SK-N-SH (cell line): Measurements from ENCODE around the gene TPP1. TPM values are rescaled to one million over a fixed set of nuclear protein-coding genes. Genes with fewer than 3 reads are reported as not detected.

Experiments
- CTCF ChIA-PET: fragments of 300-600, 350-600 bp; formaldehyde crosslinking; extraction: SDS; loops from one replicate; lab custom pipeline; 2021; lab: Yijun Ruan, JAX
- POLR2A ChIA-PET: fragments of 350-600 bp; sonication (Branson Sonifier 250); formaldehyde crosslinking; extraction: SDS; loops from one replicate; lab custom pipeline; 2020; ENCODE audit warnings: antibody characterized with exemption, inconsistent platforms; lab: Yijun Ruan, JAX
- DNase-seq: peaks from one replicate; pipeline ENCODE4 v3.0.0; 2012
- H2AFZ ChIP-seq: fragments of 200-600 bp; sonication (generic); 2 replicates; pipeline ENCODE4 v1.8.1; 2016; ENCODE audit warnings: antibody characterized with exemption, mild to moderate bottlenecking, low read depth
- H3F3A ChIP-seq: fragments of 200-600 bp; sonication (generic); replicated peaks from 2 replicates; pipeline ENCODE3; 2016; ENCODE audit warnings: antibody characterized with exemption, mild to moderate bottlenecking; ENCODE audit not compliant: insufficient read depth
- H3K27ac ChIP-seq, 2 experiments: fragments of 200-500 bp in 1 of 2; fragments of 200-600 bp in 1 of 2; sonication (Bioruptor generic) in 1 of 2; sonication (generic), shearing (Covaris generic) in 1 of 2; 2 replicates each; pipeline versions ENCODE4 v1.5.1 to v1.6.1; 2014 to 2016; ENCODE audit warnings: low read depth in 2 of 2, inconsistent platforms in 1 of 2, low read length in 1 of 2, mild to moderate bottlenecking in 1 of 2, mixed read lengths in 1 of 2
- H3K27me3 ChIP-seq: fragments of 200-600 bp; sonication (generic), shearing (Covaris generic); 2 replicates; pipeline ENCODE4 v1.6.1; 2016; ENCODE audit warnings: mixed run types; ENCODE audit not compliant: insufficient read depth
- H3K36me3 ChIP-seq, 2 experiments: fragments of 200-500 bp in 1 of 2; fragments of 200-600 bp in 1 of 2; sonication (Bioruptor generic) in 1 of 2; sonication (generic) in 1 of 2; replicated peaks in 1 of 2; 2 replicates each; pipeline versions ENCODE3 to v1.5.1; 2014 to 2016; ENCODE audit warnings: low read length in 1 of 2, mild to moderate bottlenecking in 1 of 2; ENCODE audit not compliant: insufficient read depth in 2 of 2, control insufficient read depth in 1 of 2
- H3K4me1 ChIP-seq, 2 experiments: fragments of 200-500 bp in 1 of 2; fragments of 200-600 bp in 1 of 2; sonication (Bioruptor generic) in 1 of 2; sonication (generic), shearing (Covaris generic) in 1 of 2; 2 replicates each; pipeline versions ENCODE4 v1.5.1 to v1.6.1; 2014 to 2016; ENCODE audit warnings: low read depth in 1 of 2, low read length in 1 of 2, mixed run types in 1 of 2; ENCODE audit not compliant: insufficient read depth in 2 of 2, control insufficient read depth in 1 of 2
- H3K4me2 ChIP-seq: fragments of 200-600 bp; sonication (generic), shearing (Covaris generic); 2 replicates; pipeline ENCODE4 v1.6.1; 2017; ENCODE audit warnings: mixed run types
- H3K4me3 ChIP-seq, 2 experiments: fragments of 200-500 bp in 1 of 2; fragments of 200-600 bp in 1 of 2; sonication (Bioruptor generic) in 1 of 2; sonication (generic), shearing (Covaris generic) in 1 of 2; 2 replicates each; pipeline versions ENCODE4 v1.5.1 to v1.8.1; 2014 to 2016; ENCODE audit warnings: low read depth in 2 of 2, inconsistent platforms in 1 of 2, low read length in 1 of 2, mild to moderate bottlenecking in 1 of 2, mixed read lengths in 1 of 2, moderate library complexity in 1 of 2
- H3K79me2 ChIP-seq: fragments of 200-600 bp; sonication (generic); 2 replicates; pipeline ENCODE4 v1.8.1; 2017; ENCODE audit warnings: mild to moderate bottlenecking; ENCODE audit not compliant: insufficient read depth
- H3K9ac ChIP-seq: fragments of 200-600 bp; sonication (generic); 2 replicates; pipeline ENCODE4 v1.6.1; 2017; ENCODE audit warnings: mixed run types
- H3K9me2 ChIP-seq: fragments of 200-600 bp; sonication (generic); 2 replicates; pipeline ENCODE4 v1.6.1; 2017; ENCODE audit warnings: mixed run types
- H3K9me3 ChIP-seq: fragments of 200-600 bp; sonication (generic); 2 replicates; pipeline ENCODE4 v1.6.1; 2017; ENCODE audit warnings: mixed run types, mild to moderate bottlenecking, moderate library complexity
- H4K20me1 ChIP-seq: fragments of 200-600 bp; sonication (generic); 2 replicates; pipeline ENCODE4 v1.6.1; 2017; ENCODE audit warnings: mild to moderate bottlenecking, mixed run types; ENCODE audit not compliant: insufficient read depth
- ELF1 ChIP-seq: IDR thresholded peaks from 2 replicates; pipeline ENCODE4 v1.4.0; 2012
- EP300 ChIP-seq, 2 experiments: IDR thresholded peaks; 2 replicates each; pipeline versions ENCODE4 v1.4.0 to v1.6.1; 2012; ENCODE audit warnings: borderline replicate concordance in 1 of 2, low read depth in 1 of 2, low read length in 1 of 2
- FOXJ3 ChIP-seq: sonication (generic); formaldehyde crosslinking; IDR thresholded peaks from 2 replicates; pipeline ENCODE4 v1.5.1; 2020; ENCODE audit warnings: mild to moderate bottlenecking, missing genetic modification reagents
- FOXM1 ChIP-seq: IDR thresholded peaks from 2 replicates; pipeline ENCODE4 v1.4.0; 2012; ENCODE audit warnings: low read depth, mild to moderate bottlenecking
- GATA2 ChIP-seq: sonication (generic); formaldehyde crosslinking; IDR thresholded peaks from 2 replicates; pipeline ENCODE4 v1.5.0; 2020; ENCODE audit warnings: mild to moderate bottlenecking, missing genetic modification reagents
- IRF3 ChIP-seq: fragments of 150-350 bp; IDR thresholded peaks from 2 replicates; pipeline ENCODE4 v1.6.1; 2016; ENCODE audit warnings: mild to moderate bottlenecking, low read depth, low read length
- JUND ChIP-seq: IDR thresholded peaks from 2 replicates; pipeline ENCODE4 v1.4.0; 2012
- MEF2A ChIP-seq: IDR thresholded peaks from 2 replicates; pipeline ENCODE4 v1.4.0; 2012; ENCODE audit warnings: low read depth, borderline replicate concordance
- NFIC ChIP-seq: IDR thresholded peaks from 2 replicates; pipeline ENCODE4 v1.4.0; 2012; ENCODE audit warnings: borderline replicate concordance
- RXRA ChIP-seq: IDR thresholded peaks from 2 replicates; pipeline ENCODE4 v1.4.0; 2012; ENCODE audit warnings: low read depth, mild to moderate bottlenecking, borderline replicate concordance
- SIN3A ChIP-seq: IDR thresholded peaks from 2 replicates; pipeline ENCODE4 v1.6.1; 2012; ENCODE audit warnings: low read depth, mild to moderate bottlenecking, low read length, moderate library complexity, borderline replicate concordance
- USF1 ChIP-seq: IDR thresholded peaks from 2 replicates; pipeline ENCODE4 v1.4.0; 2012; ENCODE audit warnings: low read depth, borderline replicate concordance
- YY1 ChIP-seq: IDR thresholded peaks from 2 replicates; pipeline ENCODE4 v1.4.0; 2012; ENCODE audit warnings: low read depth, mild to moderate bottlenecking
- WGBS: methylation state at CpG from one replicate; pipeline ENCODE4 v1.1.6; 2017; ENCODE audit warnings: low lambda C conversion rate; 5-methylcytosine and 5-hydroxymethylcytosine counted together
- polyA plus RNA-seq, 3 experiments: library from polyadenylated mRNA; depleted of rRNA; stranded (reverse); fragments of >200 nt; gene quantifications; 2 replicates each; pipeline ENCODE4 v1.2.3, GENCODE V29; 2012
- TF ChIP-seq, protein P1 (sequence below): fragments of 150-350 bp; IDR thresholded peaks from 2 replicates; pipeline ENCODE4 v1.6.1; 2017; ENCODE audit warnings: antibody characterized with exemption, low read length, low read depth, borderline replicate concordance
- TF ChIP-seq, protein P2 (sequence below): IDR thresholded peaks from 2 replicates; pipeline ENCODE4 v1.4.0; 2012; ENCODE audit warnings: low read depth
- TF ChIP-seq, protein P3 (sequence below): IDR thresholded peaks from 2 replicates; pipeline ENCODE4; 2012

Gene TPP1
- polyA plus RNA-seq, 1 of the 3 experiments (the other 2 are of a cell fraction), result 105 TPM

GRCh38 chr11:6622261-6623171, 3.3 kb upstream of the TPP1 start:
- Histone ChIP-seq H3K27ac (no peak overlapping the region), H3K9me2 (no peaks in the 10 kb centered on the region), H3K9ac (no peak overlapping the region), H2AFZ (no peak overlapping the region), H3K9me3 (no peaks in the 10 kb centered on the region), H3K79me2 (peaks cover 14% of the 10 kb centered on the region; the same call in 1 of the 2 replicates), H3K4me3 (no peak overlapping the region), H4K20me1 (no peaks in the 10 kb centered on the region), H3K27me3 (no peaks in the 10 kb centered on the region), H3K36me3 (peaks cover 0 to 7% of the 10 kb centered on the region in 2 experiments)
- WGBS, result 58% methylated on average over 7 of the region's 24 CpGs
- no peak for TF ChIP-seq JUND
- TF ChIP-seq, protein P1, sequence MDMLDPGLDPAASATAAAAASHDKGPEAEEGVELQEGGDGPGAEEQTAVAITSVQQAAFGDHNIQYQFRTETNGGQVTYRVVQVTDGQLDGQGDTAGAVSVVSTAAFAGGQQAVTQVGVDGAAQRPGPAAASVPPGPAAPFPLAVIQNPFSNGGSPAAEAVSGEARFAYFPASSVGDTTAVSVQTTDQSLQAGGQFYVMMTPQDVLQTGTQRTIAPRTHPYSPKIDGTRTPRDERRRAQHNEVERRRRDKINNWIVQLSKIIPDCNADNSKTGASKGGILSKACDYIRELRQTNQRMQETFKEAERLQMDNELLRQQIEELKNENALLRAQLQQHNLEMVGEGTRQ, result no peak
- TF ChIP-seq YY1, result no peak
- TF ChIP-seq IRF3, result no peak
- TF ChIP-seq SIN3A, result no peak
- TF ChIP-seq, all 33 proteins: peak for 0
- Histone ChIP-seq H3F3A (peaks cover 3% of the 10 kb centered on the region), H3K4me2 (no peak overlapping the region), H3K4me1 (peaks cover 7 to 9% of the 10 kb centered on the region in 2 experiments; a peak in 3 of 4 replicates)
- ChIA-PET POLR2A (interaction anchor here (1.0 to 4.5 kb wide), 4 partner anchors 8 to 24 kb away, joined by 3 to 29 read pairs (median 8); partner anchors contain the start of gene TAF10), CTCF (interaction anchor here (1.3 to 2.4 kb wide), 7 partner anchors 10 to 243 kb away, joined by 3 to 11 read pairs (median 6); partner anchors contain the start of genes MRPL17 and TAF10)
- DNase-seq, result no peak

DNA sequence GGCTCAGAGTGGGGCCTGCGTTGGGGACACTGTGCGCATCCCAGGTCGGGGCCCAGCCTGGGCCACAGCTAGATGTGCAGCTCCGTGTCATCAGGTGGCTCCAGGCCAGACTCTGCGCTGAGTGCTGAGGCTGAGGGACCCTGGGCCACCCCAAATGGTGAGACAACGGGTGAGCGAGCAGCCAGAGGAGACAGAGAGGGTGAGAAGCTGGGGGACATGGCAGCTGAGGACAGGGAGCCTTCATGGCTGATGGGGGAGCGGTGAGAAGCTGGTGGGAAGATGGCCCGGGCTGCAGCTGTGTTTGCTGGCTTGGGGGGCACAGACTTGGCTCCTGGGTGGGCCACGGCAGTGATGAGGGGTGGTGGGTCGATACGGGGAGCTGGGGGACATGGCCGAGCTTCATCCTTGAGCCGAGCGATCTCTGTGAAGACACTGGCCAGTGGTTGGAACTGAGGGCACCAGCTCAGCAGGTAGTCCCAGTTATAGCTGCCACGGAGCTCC, 2.5 kb upstream of the TPP1 start:
- DNase-seq, result no peak
- POLR2A ChIA-PET, result interaction anchor here (1.5 to 4.5 kb wide), 3 partner anchors 9 to 25 kb away, joined by 4 to 29 read pairs (median 11); partner anchors contain the start of gene TAF10
- TF ChIP-seq EP300 (IDR thresholded peaks at IDR 0.05; ENCODE audit: borderline replicate concordance in 1 of 2, low read depth in 1 of 2, low read length in 1 of 2) (no peak), USF1 (no peak), YY1 (no peak), IRF3 (no peak), FOXJ3 (no peak), FOXM1 (no peak), RXRA (no peak), MEF2A (no peak), ELF1 (no peak), GATA2 (CRISPR knock-in tag) (no peak), SIN3A (no peak), NFIC (no peak)
- TF ChIP-seq, protein P2, sequence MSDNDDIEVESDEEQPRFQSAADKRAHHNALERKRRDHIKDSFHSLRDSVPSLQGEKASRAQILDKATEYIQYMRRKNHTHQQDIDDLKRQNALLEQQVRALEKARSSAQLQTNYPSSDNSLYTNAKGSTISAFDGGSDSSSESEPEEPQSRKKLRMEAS, result no peak
- TF ChIP-seq, protein P3, sequence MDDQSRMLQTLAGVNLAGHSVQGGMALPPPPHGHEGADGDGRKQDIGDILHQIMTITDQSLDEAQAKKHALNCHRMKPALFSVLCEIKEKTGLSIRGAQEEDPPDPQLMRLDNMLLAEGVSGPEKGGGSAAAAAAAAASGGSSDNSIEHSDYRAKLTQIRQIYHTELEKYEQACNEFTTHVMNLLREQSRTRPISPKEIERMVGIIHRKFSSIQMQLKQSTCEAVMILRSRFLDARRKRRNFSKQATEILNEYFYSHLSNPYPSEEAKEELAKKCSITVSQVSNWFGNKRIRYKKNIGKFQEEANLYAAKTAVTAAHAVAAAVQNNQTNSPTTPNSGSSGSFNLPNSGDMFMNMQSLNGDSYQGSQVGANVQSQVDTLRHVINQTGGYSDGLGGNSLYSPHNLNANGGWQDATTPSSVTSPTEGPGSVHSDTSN, result no peak
- TF ChIP-seq, protein P1, result no peak

More for the DNA sequence above, 2.5 kb upstream of the TPP1 start:
- peaks cover 3% of the 10 kb centered on the region for H3F3A ChIP-seq
- 72% methylated on average over 12 of the region's 16 CpGs for WGBS
- no peak overlapping the region for H3K4me2 ChIP-seq
- H3K9me3 ChIP-seq, result no peaks in the 10 kb centered on the region
- H3K4me1 ChIP-seq, result peaks cover 7 to 9% of the 10 kb centered on the region in 2 experiments; a peak in 3 of 4 replicates
- CTCF ChIA-PET, result interaction anchor here (0.6 to 2.4 kb wide), 10 partner anchors 9 to 242 kb away, joined by 3 to 11 read pairs (median 4); partner anchors contain the start of genes MRPL17 and TAF10
- H3K9ac ChIP-seq, result no peak overlapping the region
- no peaks in the 10 kb centered on the region for H4K20me1 ChIP-seq
- H3K27ac ChIP-seq, result no peak overlapping the region
- H2AFZ ChIP-seq, result no peak overlapping the region
- H3K27me3 ChIP-seq, result no peaks in the 10 kb centered on the region
- H3K79me2 ChIP-seq, result peaks cover 15% of the 10 kb centered on the region; the same call in 1 of the 2 replicates
- H3K4me3 ChIP-seq, result no peak overlapping the region
- H3K36me3 ChIP-seq, result peaks cover 0 to 3% of the 10 kb centered on the region in 2 experiments
- H3K9me2 ChIP-seq, result no peaks in the 10 kb centered on the region
